DMS53 (cell line): ENCODE results near the gene PDE5A.
"Not testable (repeated sequence)": the region's sequence is repeated elsewhere in the genome, so short reads cannot be mapped to it uniquely, and the experiment has no call there.

Experiments used
- DNase-seq: peaks from one replicate; lab custom pipeline; 2025; lab: John Stamatoyannopoulos, UW

PDE5A gene

DNA sequence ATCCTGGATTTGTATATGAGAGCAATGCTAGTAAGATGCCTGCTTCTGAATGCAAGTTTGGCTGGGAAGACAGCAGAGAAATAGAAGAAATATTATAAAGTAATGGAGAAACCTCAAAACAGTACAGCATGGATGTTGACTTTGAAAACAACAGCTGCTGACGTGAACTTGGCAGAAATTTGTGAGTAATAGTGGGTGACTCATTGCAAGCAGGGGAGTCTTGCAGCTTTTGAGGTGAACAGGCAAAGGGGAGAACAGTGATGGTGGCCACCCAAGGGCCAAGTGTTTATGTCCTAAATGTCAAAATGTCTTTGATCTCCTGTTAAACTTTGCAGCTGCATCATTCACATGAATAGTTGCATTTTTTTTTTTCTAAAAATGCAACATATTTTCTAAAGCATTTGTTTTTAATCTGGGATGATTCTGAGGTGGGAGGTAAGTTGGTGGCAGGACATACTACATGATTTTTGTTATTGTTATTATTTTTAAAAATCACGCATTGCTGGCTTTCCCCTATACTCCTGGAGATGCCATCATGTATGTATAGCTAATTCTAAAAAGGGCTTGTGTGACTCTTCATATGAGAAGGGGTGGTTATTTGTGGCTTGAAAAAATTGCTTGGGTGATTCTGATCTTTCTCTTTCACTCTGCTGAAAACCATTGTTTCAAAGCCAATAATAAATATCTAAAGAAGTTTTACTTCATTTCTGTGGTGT lies 158.4 kb downstream of the PDE5A start:
- not testable (repeated sequence) for DNase-seq

DNA sequence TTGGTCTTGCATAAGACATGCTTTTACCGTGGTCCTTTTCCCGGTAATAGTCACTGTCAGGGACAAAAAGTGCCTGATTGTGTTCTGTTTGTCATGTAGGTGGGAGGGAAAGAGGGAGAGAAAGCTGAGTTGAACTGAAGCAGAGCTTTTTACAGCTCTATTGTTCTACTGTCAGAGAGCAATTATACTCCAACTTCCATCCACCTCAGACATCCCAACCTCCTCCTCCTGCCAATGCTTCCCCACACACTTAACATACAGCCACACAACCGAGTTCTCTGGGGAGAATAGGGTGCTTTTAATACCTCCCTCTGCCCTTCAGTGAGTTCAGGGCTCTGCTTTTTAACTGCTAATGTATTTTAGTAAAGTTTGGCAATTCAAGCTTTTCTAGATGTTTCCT lies 159.6 kb downstream of the PDE5A start:
- not testable (repeated sequence) for DNase-seq

DNA sequence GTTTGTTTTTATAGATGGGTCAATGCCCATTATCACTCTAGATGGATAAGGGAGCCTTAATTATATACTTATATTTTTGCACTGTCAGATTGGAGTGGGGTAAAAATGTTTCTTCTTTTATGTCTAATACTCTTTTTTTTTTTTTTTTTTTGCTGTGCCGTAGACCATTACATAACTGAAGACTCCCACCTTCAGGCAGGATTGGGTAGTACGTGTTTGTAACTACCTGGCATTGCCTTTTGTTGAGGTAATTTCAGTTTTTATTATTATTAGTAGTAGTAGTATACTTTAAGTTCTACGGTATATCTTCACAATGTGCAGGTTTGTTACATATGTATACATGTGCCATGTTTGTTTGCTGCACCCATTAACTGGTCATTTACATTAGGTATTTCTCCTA lies 165.9 kb downstream of the PDE5A start:
- DNase-seq: peak; percentile 46

DNA sequence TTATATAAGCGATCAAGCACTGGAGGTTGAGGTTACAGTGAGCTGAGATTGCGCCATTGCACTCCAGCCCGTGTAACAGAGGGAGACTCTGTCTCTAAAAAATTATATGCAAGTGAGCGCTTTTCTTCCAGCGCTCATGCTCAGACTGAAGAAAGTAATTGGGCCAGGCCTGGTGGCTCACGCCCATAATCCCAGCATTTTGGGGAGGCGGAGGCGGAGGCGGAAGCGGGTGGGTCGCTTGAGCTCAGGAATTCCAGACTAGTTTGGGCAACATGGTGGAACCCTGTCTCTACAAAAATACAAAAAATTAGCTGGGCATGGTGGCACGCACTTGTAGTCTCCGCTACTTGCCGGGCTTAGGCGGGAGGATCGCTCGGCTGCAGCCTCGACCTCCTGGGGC lies 172.9 kb downstream of the PDE5A start:
- not testable (repeated sequence) for DNase-seq

DNA sequence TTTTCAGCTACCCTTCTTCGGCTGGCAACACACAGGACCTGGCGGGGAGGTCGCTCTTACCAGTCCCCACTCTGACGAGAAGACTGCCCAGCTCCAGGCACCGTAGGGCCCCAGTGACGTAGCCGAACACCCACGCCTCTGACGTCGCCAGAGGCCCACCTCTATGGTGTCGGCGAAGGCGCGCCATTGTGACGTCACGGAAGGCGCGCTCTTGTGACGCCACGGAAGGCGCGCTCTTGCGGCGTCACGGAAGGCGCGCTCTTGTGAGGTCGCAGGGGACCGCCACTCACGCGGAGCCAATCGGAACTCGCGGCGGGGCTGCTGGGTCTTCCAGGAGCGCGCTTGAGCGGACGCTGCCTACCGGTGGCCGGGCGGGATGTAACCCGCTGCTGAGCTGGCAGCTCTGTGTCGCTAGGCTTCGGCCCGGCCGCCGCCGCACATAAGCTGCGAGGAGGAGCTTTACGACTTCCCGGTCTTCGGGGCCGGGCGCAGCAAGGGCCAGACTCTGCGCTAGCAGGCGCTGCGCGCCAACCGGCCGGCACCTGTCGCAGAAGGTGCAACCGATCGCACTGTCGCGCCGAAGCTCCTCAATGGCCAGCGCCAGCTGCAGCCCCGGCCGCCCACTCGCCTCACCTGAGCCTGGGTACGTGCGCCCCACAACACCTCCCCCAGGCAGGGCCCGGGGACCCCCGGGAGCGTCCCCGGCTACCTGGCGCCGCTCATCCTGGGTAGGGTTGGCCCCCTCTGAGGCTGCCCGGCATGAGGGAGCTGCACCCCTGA lies 173.9 kb downstream of the PDE5A start:
- DNase-seq: peak; percentile 98

DNA sequence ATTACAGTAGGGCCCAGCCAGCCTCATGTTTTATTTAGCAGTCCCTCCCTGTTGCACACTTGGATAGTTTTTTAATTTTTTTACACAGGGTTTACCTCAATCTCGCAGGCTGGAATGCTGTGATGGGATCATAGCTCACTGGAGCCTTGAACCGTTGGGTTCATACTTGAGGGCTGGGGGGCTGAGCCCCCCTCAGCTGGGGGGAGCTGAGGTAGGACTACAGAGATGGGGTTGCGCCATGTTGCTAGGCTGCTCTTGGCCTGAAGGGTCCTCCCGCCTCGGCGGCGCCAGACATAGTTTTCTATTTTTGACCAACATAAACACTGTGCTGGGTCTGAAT lies 174.5 kb downstream of the PDE5A start:
- not testable (repeated sequence) for DNase-seq

DNA sequence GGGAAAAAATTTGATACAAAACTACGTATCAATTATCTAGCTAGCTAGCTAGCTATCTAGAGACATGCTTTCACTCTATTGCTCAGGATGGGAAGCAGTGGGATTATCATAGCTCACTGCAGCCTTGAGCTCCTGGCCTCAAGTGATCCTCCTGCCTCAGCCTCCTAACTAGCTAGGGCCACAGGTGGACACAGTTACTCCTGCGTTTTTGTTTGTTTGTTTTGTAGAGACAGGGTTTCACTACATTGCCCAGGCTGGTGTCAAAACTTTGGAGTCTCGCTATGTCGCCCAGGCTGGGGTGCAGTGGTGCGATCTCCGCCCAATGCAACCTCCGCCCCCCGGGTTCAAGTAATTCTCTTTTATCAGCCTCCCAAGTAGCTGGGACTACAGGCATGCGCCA lies 175.3 kb downstream of the PDE5A start:
- not testable (repeated sequence) for DNase-seq

DNA sequence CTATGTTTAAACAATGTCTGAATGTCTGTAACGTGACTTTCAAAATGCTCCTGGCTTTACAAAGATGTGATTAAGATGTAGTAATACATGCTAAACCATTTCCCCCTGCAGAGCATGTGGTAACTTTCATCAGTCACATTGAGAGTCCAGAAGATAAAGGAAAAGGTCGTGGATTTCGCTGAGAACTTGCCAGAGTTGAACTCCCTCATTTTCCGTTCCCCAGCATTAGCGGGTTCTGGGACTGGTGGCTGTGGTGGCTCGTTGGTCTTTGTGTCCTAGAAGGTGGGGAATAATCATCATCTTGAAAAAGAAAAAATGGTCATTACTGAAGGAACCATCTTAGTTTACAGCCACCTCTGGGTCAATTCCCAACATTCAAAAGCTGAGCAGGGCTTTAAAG lies 178.8 kb downstream of the PDE5A start:
- not testable (repeated sequence) for DNase-seq
